ENCODE results near the gene NLRP3. TPM values are rescaled to one million over a fixed set of nuclear protein-coding genes. Genes with fewer than 3 reads are reported as not detected.

Gene NLRP3
- total RNA-seq, 1 experiment from 2014 or later, result not detected

DNA sequence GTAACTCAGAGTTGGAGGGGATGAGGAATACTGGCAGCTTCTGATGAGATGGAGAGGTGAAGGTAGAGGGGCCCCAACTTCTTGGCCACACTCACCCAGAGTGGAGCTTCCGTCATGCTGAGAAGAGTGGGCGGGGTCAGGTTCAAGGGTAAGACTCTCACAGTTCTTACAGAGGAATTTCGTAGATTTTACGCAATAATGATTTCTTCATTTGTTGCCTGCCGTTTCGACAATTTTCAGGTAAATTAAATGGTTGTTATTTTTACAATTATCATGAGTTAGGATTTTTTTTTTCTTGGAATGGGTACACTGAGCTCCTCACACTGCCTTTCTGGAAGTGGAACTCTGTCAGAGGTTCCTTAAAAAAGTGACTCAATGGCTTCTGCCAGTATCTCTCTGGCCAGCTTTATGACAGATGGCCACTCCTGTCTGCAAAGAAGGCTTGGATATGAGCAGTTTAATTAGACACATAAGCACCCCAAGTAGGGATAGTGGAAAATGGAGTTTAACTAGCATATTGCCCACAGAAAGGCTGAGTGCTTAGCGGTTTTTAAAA, 13.8 kb upstream of the NLRP3 start (continued):
- TF ChIP-seq CBX3 (IDR thresholded peaks at IDR 0.05; ENCODE audit: low read depth) (no peak), EGR1 (IDR thresholded peaks at IDR 0.05; ENCODE audit: low read depth) (no peak), MAX (IDR thresholded peaks at IDR 0.05) (no peak), EZH2 (IDR thresholded peaks at IDR 0.05) (no peak), ZFX (IDR thresholded peaks at IDR 0.05) (no peak), ZNF274 (IDR thresholded peaks at IDR 0.05; ENCODE audit: low read depth, low read length) (no peak), FOSL1 (IDR thresholded peaks at IDR 0.05; ENCODE audit: low read depth) (no peak)

- CTCF ChIA-PET, result no interaction called here
- no peaks in the 10 kb centered on the region for H3K9me3 ChIP-seq (ENCODE audit: control insufficient read depth in 1 of 2, insufficient read depth in 1 of 2, low read depth in 1 of 2, low read length in 2 of 2)
- ATAC-seq (no peak), DNase-seq (ENCODE audit: low read depth, low spot score) (no peak)
- H3K4me1 ChIP-seq (ENCODE audit: control insufficient read depth in 1 of 2, insufficient read depth in 2 of 2, low read length in 2 of 2), result no peaks in the 10 kb centered on the region
- no peak overlapping the region for H3K27ac ChIP-seq (ENCODE audit: low read depth, low read length)
- no peak overlapping the region for H2AFZ ChIP-seq (ENCODE audit: low read depth, low read length, poor library complexity, severe bottlenecking)
- H3K79me2 ChIP-seq (ENCODE audit: insufficient read depth, low read length), result no peaks in the 10 kb centered on the region
- no peaks in the 10 kb centered on the region for H4K20me1 ChIP-seq (ENCODE audit: insufficient read depth)
- TF ChIP-seq FOSL1 (IDR thresholded peaks at IDR 0.05; ENCODE audit: low read depth), result no peak
- no peak overlapping the region for H3K9ac ChIP-seq (ENCODE audit: low read length)
- intact Hi-C loops (cut with micrococcal nuclease), result no loop called here
- no peaks in the 10 kb centered on the region for H3K9me2 ChIP-seq (ENCODE audit: insufficient read depth)
- no peaks in the 10 kb centered on the region for H3K27me3 ChIP-seq (ENCODE audit: insufficient read depth, low read length)
- POLR2A ChIA-PET, result no interaction called here
- H3K4me3 ChIP-seq (replicated peaks in 1 of 2; ENCODE audit: low read depth in 1 of 2, low read length in 2 of 2), result no peak overlapping the region
- H3K36me3 ChIP-seq (ENCODE audit: control insufficient read depth in 1 of 2, insufficient read depth in 2 of 2, low read length in 2 of 2), result no peaks in the 10 kb centered on the region
- RAD21 ChIA-PET (ENCODE audit: low non-redundant PET in 1 of 2, low total read pairs in 2 of 2, uncharacterized antibody in 2 of 2, unreplicated experiment in 2 of 2), result no interaction called here
- no peak overlapping the region for H3K4me2 ChIP-seq (ENCODE audit: low read length)
- no TSS peak for BruUV-seq (replicated peaks)
These were observed 9.8 kb upstream of the NLRP3 start for GRCh38 chr1:247406014-247406656.

DNA sequence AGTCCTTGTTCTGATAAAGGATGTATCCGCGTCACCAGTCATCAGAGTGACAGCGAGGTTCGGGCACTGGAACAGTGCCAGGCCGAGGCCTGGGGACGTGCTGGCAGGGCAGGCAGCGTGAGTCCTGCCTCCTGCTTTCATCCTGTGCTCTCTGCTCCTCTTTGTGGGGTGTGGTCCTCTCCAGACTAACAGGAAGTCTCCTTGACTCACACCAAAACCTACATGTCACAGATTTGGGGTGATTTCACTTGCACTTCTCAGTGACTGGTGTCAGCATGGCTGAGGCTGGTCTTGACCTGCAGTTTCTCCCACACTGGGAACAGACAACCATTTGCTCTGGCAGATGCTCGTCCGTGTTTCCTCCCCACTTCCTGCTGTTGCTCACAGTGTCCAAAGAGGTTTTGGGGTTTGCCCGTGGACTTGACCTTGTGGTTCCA, 8.8 kb upstream of the NLRP3 start:
- Histone ChIP-seq H2AFZ (ENCODE audit: low read depth, low read length, poor library complexity, severe bottlenecking) (no peak overlapping the region), H3K9me3 (ENCODE audit: control insufficient read depth in 1 of 2, insufficient read depth in 1 of 2, low read depth in 1 of 2, low read length in 2 of 2) (no peaks in the 10 kb centered on the region), H3K4me2 (ENCODE audit: low read length) (no peak overlapping the region)
- TF ChIP-seq EZH2phosphoT487 (IDR thresholded peaks at IDR 0.05; ENCODE audit: borderline replicate concordance), result no peak
- no peak for TF ChIP-seq RAD21 (IDR thresholded peaks at IDR 0.05; ENCODE audit: low read depth)
- TF ChIP-seq MAX (IDR thresholded peaks at IDR 0.05), result no peak
- no peak for TF ChIP-seq POLR2A (IDR thresholded peaks at IDR 0.05; ENCODE audit: borderline replicate concordance, extremely low read depth, insufficient read depth, insufficient read length)
- no peak for TF ChIP-seq REST (IDR thresholded peaks at IDR 0.05; ENCODE audit: low read depth)
- TF ChIP-seq JUND (IDR thresholded peaks at IDR 0.05), result no peak
- no peak for TF ChIP-seq ZBTB33 (IDR thresholded peaks at IDR 0.05; ENCODE audit: extremely low read depth, insufficient replicate concordance, low read length)
- no peak for TF ChIP-seq EZH2 (IDR thresholded peaks at IDR 0.05)

More for the DNA sequence above, 8.8 kb upstream of the NLRP3 start:
- POLR2A ChIA-PET, result no interaction called here
- Histone ChIP-seq H3K9ac (ENCODE audit: low read length) (no peak overlapping the region), H3K27me3 (ENCODE audit: insufficient read depth, low read length) (no peaks in the 10 kb centered on the region), H3K79me2 (ENCODE audit: insufficient read depth, low read length) (no peaks in the 10 kb centered on the region), H4K20me1 (ENCODE audit: insufficient read depth) (no peaks in the 10 kb centered on the region), H3K9me2 (ENCODE audit: insufficient read depth) (no peaks in the 10 kb centered on the region), H3K36me3 (ENCODE audit: control insufficient read depth in 1 of 2, insufficient read depth in 2 of 2, low read length in 2 of 2) (no peaks in the 10 kb centered on the region), H3K4me3 (replicated peaks in 1 of 2; ENCODE audit: low read depth in 1 of 2, low read length in 2 of 2) (no peak overlapping the region), H3K4me1 (ENCODE audit: control insufficient read depth in 1 of 2, insufficient read depth in 2 of 2, low read length in 2 of 2) (no peaks in the 10 kb centered on the region), H3K27ac (ENCODE audit: low read depth, low read length) (no peak overlapping the region)
- intact Hi-C loops (cut with micrococcal nuclease), result no loop called here
- ATAC-seq, result no peak
- CTCF ChIA-PET, result no interaction called here
- no peak for DNase-seq (ENCODE audit: low read depth, low spot score)
- no TSS peak for BruUV-seq (replicated peaks)
- RAD21 ChIA-PET (ENCODE audit: low non-redundant PET in 1 of 2, low total read pairs in 2 of 2, uncharacterized antibody in 2 of 2, unreplicated experiment in 2 of 2), result no interaction called here

All from HCT116 (cell line).